ENCODE measurements around the gene PIP4P1. TPM values are rescaled to one million over a fixed set of nuclear protein-coding genes. Genes with fewer than 3 reads are reported as not detected.

PIP4P1 gene
- total and polyA plus RNA-seq, 2 of the 13 experiments (the other 11 are each of a cell fraction or from before 2014, with no cell fraction given) = 33.4 to 47.0 TPM

DNA sequence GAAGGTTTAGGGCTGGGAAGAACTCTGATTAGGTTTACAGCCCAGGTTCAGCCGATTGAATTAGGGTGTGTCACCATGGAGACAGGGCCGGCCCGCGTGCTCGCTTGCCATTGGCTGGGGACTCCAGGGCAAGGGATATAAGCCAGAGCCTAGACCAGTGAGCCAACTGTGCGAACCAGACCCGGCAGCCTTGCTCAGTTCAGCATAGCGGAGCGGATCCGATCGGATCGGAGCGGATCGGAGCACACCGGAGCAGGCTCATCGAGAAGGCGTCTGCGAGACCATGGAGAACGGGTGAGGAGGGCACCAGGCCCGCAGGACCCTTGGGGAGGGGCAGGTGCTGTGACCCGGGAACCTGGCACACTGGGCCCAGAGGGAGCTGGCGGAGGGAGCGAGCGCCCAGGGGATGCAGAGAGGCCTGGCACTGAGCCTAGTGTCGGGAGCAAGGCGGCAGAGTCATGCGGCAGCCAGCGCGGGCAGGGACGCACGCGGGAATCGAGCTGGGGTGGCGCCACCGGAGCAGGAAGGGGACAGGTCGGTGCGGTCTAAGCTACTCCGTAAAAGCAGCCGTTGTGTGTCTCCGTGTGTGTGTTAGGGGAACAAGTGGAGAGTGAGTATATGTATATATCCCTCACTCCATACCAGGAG, 8.1 kb upstream of the PIP4P1 start, which contains the start of gene PNP:
Gene PNP, plus strand, starts transcription at position 165 of the 648 bp plus-strand sequence. Its CDS starts 119 bp downstream, at position 284.
- CTCF ChIA-PET (ENCODE audit: low intra/inter-chr PET ratio, low total read pairs) = no interaction called here
- Histone ChIP-seq H4K20me1 (ENCODE audit: insufficient read depth, low read length) (no peaks in the 10 kb centered on the region), H3K4me3 (replicated peaks in 1 of 3; ENCODE audit: insufficient read depth in 1 of 3, low read depth in 2 of 3, low read length in 3 of 3) (peak within 1 kb of the TSS; percentile 54 to 93 (median 74)), H3K9me3 (ENCODE audit: low read length) (no peaks in the 10 kb centered on the region), H3K4me2 (ENCODE audit: low read depth, low read length) (peak within 1 kb of the TSS; percentile 99), H3K36me3 (replicated peaks in 1 of 2; ENCODE audit: control insufficient read depth in 1 of 2, insufficient read depth in 2 of 2, low read length in 2 of 2) (peaks cover 3 to 12% of the 10 kb centered on the region in 2 experiments; a peak in 3 of 5 replicates), H3K27me3 (ENCODE audit: control insufficient read depth in 1 of 2, insufficient read depth in 2 of 2, low read length in 2 of 2) (no peaks in the 10 kb centered on the region), H2AFZ (ENCODE audit: low read length) (peak within 1 kb of the TSS; percentile 78), H3K27ac (ENCODE audit: extremely low read length, insufficient read depth, low read length) (peak within 1 kb of the TSS; percentile 53), H3K4me1 (ENCODE audit: insufficient read depth, low read length) (peaks cover 52% of the 10 kb centered on the region), H3K9ac (ENCODE audit: insufficient read depth, low read depth, low read length) (peak within 1 kb of the TSS; percentile 70), H3K79me2 (ENCODE audit: insufficient read depth, low read length) (peaks cover 17% of the 10 kb centered on the region)
- TSS peak; percentile 65 for BruUV-seq (replicated peaks)
- ATAC-seq = peak; percentile 97
- POLR2A ChIA-PET = interaction anchor here (0.7 to 4.1 kb wide), 11 partner anchors 8 to 212 kb away, joined by 3 to 46 read pairs (median 6); partner anchors contain the start of genes APEX1, OSGEP, PARP2 and PIP4P1
- in situ Hi-C loops (cut with HindIII; ENCODE audit: extremely low pct_ligation_motif_present, low pct_unique_long_range_greater_than_20kb) (loop anchor here (10.0 to 25.0 kb wide), 3 partner anchors 132 to 505 kb away; partner anchors contain the start of genes CCNB1IP1 and PARP2), intact Hi-C loops (cut with micrococcal nuclease; ENCODE audit: unreplicated experiment) (loop anchor here (1.0 kb wide), 3 partner anchors 8 to 213 kb away; partner anchors contain the start of genes PIP4P1 and TEP1)
- peak; percentile 88 for DNase-seq (ENCODE audit: low spot score)
- WGBS (ENCODE audit: low lambda C conversion rate) = 0% methylated on average over 24 of the region's 40 CpGs
- peak; percentile 93 for FAIRE-seq
- TF ChIP-seq EZH2 (conservative IDR thresholded peaks at IDR 0.05; ENCODE audit: low read depth, low read length) (no peak), SETDB1 (CRISPR knock-in tag; IDR thresholded peaks at IDR 0.05; ENCODE audit: borderline replicate concordance) (no peak), ZNF496 (CRISPR knock-in tag; IDR thresholded peaks at IDR 0.05; ENCODE audit: insufficient replicate concordance) (no peak), ZNF264 (CRISPR knock-in tag; IDR thresholded peaks at IDR 0.05) (peak; percentile 76), ZNF20 (CRISPR knock-in tag; IDR thresholded peaks at IDR 0.05) (no peak), ZKSCAN5 (CRISPR knock-in tag; IDR thresholded peaks at IDR 0.05) (no peak), ZNF709 (CRISPR knock-in tag; IDR thresholded peaks at IDR 0.05) (peak; percentile 12; the same call in 1 of the 2 replicates), ZNF484 (CRISPR knock-in tag; IDR thresholded peaks at IDR 0.05; ENCODE audit: borderline replicate concordance, low read depth) (peak; percentile 84; the same call in 1 of the 2 replicates), ZNF839 (CRISPR knock-in tag; IDR thresholded peaks at IDR 0.05; ENCODE audit: borderline replicate concordance) (peak; percentile 90; the same call in 1 of the 2 replicates)
- TF ChIP-seq, protein P1, sequence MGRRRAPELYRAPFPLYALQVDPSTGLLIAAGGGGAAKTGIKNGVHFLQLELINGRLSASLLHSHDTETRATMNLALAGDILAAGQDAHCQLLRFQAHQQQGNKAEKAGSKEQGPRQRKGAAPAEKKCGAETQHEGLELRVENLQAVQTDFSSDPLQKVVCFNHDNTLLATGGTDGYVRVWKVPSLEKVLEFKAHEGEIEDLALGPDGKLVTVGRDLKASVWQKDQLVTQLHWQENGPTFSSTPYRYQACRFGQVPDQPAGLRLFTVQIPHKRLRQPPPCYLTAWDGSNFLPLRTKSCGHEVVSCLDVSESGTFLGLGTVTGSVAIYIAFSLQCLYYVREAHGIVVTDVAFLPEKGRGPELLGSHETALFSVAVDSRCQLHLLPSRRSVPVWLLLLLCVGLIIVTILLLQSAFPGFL (CRISPR knock-in tag; IDR thresholded peaks at IDR 0.05) = no peak
- TF ChIP-seq, protein P2, sequence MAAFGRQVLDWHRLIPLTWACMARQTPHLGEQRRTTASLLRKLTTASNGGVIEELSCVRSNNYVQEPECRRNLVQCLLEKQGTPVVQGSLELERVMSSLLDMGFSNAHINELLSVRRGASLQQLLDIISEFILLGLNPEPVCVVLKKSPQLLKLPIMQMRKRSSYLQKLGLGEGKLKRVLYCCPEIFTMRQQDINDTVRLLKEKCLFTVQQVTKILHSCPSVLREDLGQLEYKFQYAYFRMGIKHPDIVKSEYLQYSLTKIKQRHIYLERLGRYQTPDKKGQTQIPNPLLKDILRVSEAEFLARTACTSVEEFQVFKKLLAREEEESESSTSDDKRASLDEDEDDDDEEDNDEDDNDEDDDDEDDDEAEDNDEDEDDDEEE (CRISPR knock-in tag; IDR thresholded peaks at IDR 0.05) = no peak
- TF ChIP-seq, protein P3, sequence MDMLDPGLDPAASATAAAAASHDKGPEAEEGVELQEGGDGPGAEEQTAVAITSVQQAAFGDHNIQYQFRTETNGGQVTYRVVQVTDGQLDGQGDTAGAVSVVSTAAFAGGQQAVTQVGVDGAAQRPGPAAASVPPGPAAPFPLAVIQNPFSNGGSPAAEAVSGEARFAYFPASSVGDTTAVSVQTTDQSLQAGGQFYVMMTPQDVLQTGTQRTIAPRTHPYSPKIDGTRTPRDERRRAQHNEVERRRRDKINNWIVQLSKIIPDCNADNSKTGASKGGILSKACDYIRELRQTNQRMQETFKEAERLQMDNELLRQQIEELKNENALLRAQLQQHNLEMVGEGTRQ (IDR thresholded peaks at IDR 0.05; ENCODE audit: low read depth, low read length) = no peak
- TF ChIP-seq, protein P3 (CRISPR knock-in tag; IDR thresholded peaks at IDR 0.05; ENCODE audit: borderline replicate concordance) = no peak
- TF ChIP-seq, protein P4, sequence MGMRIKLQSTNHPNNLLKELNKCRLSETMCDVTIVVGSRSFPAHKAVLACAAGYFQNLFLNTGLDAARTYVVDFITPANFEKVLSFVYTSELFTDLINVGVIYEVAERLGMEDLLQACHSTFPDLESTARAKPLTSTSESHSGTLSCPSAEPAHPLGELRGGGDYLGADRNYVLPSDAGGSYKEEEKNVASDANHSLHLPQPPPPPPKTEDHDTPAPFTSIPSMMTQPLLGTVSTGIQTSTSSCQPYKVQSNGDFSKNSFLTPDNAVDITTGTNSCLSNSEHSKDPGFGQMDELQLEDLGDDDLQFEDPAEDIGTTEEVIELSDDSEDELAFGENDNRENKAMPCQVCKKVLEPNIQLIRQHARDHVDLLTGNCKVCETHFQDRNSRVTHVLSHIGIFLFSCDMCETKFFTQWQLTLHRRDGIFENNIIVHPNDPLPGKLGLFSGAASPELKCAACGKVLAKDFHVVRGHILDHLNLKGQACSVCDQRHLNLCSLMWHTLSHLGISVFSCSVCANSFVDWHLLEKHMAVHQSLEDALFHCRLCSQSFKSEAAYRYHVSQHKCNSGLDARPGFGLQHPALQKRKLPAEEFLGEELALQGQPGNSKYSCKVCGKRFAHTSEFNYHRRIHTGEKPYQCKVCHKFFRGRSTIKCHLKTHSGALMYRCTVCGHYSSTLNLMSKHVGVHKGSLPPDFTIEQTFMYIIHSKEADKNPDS (CRISPR knock-in tag; IDR thresholded peaks at IDR 0.05) = no peak
- TF ChIP-seq, protein P5, sequence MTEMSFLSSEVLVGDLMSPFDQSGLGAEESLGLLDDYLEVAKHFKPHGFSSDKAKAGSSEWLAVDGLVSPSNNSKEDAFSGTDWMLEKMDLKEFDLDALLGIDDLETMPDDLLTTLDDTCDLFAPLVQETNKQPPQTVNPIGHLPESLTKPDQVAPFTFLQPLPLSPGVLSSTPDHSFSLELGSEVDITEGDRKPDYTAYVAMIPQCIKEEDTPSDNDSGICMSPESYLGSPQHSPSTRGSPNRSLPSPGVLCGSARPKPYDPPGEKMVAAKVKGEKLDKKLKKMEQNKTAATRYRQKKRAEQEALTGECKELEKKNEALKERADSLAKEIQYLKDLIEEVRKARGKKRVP (CRISPR knock-in tag; IDR thresholded peaks at IDR 0.05) = peak in 1 of 2 experiments; percentile 50; a peak in 1 of 4 replicates
